Gastrocnemius medialis (tissue), 4 donors: ENCODE measurements around the gene FXYD4. TPM values are rescaled to one million over a fixed set of nuclear protein-coding genes. Genes with fewer than 3 reads are reported as not detected.
A peak's percentile ranks its signal among the peaks of the same experiment; 100 is the strongest.

Source experiments
- ATAC-seq, 2 donors: fragments of 150-250 bp; one replicate each; pipeline ENCODE4 v1.9.1; 2016
- DNase-seq, 2 donors: peaks; one replicate each; pipeline ENCODE4 v3.0.0-alpha.2; 2019
- H3K27ac ChIP-seq, 4 donors: fragments of 200-600 bp; sonication (generic); 1 replicate in 1 of 4; 2 replicates in 3 of 4; pipeline ENCODE4 v1.5.1; 2016 to 2018; ENCODE audit warnings: mild to moderate bottlenecking in 2 of 4, moderate library complexity in 1 of 4
- H3K27me3 ChIP-seq, 3 donors: fragments of 200-600 bp; sonication (generic) in 2 of 3; 1 replicate in 1 of 3; 2 replicates in 2 of 3; pipeline versions ENCODE4 v1.5.1 to v1.6.0; 2016 to 2019; ENCODE audit warnings: mild to moderate bottlenecking in 1 of 3, moderate library complexity in 1 of 3
- H3K36me3 ChIP-seq, 2 donors: fragments of 200-600 bp; sonication (generic) in 1 of 2; one replicate each; pipeline ENCODE4 v1.5.1; 2017 to 2018
- H3K4me1 ChIP-seq, 2 donors: fragments of 200-600 bp; sonication (generic) in 1 of 2; one replicate each; pipeline ENCODE4 v1.5.1; 2016 to 2017; ENCODE audit warnings: mild to moderate bottlenecking in 2 of 2
- H3K4me3 ChIP-seq, 4 donors: fragments of 200-600 bp; sonication (generic) in 3 of 4; 1 replicate in 1 of 4; 2 replicates in 3 of 4; pipeline ENCODE4 v1.5.1; 2016 to 2019; ENCODE audit warnings: mild to moderate bottlenecking in 2 of 4
- H3K9me3 ChIP-seq, 3 donors: fragments of 200-600 bp; sonication (generic) in 2 of 3; 1 replicate in 1 of 3; 2 replicates in 2 of 3; pipeline ENCODE4 v1.5.1; 2016 to 2019
- CTCF ChIP-seq, 5 experiments: fragments of 450-650 bp in 3 of 5; fragments of 200-600 bp in 2 of 5; sonication (generic) in 2 of 5; IDR thresholded peaks in 4 of 5; conservative IDR thresholded peaks in 1 of 5; 1 replicate in 4 of 5; 2 replicates in 1 of 5; pipeline ENCODE4 v1.5.1; 2016 to 2019; ENCODE audit warnings: antibody characterized with exemption in 5 of 5, mild to moderate bottlenecking in 3 of 5, moderate library complexity in 3 of 5
- POLR2A ChIP-seq, 2 donors: fragments of 450-650 bp; IDR thresholded peaks; one replicate each; pipeline ENCODE4 v1.6.1; 2017; ENCODE audit warnings: antibody characterized with exemption in 2 of 2, mild to moderate bottlenecking in 2 of 2, moderate library complexity in 2 of 2
- in situ Hi-C, 4 donors: fragments of 200-750 bp; cut with MboI; loops; one replicate each; pipeline versions ENCODE4 v1.15.0 to v1.8.0; 2017; ENCODE audit warnings: low sequenced_read_pairs in 4 of 4
- intact Hi-C: fragments of 100-400 bp; cut with DNase I; formaldehyde crosslinking; loops from one replicate; pipeline ENCODE4 v1.15.1; 2023; ENCODE audit warnings: low total_unique reads
- total RNA-seq, 4 donors: library from RNA; depleted of rRNA; stranded (reverse); fragments of >200 nt; gene quantifications; one replicate each; pipeline versions ENCODE4 v1.1.0 to v1.2.3, GENCODE V29; 2016

FXYD4 gene
- total RNA-seq, 4 donors from 2014 or later, result not detected

- DNase-seq, result peak in 1 of 2 donors; percentile 29
- no peak for ATAC-seq
- H3K36me3 ChIP-seq, result no peaks in the 10 kb centered on the region
- no peaks in the 10 kb centered on the region for H3K9me3 ChIP-seq
- no peak for TF ChIP-seq CTCF (IDR thresholded peaks at IDR 0.05 in 4 of 5, conservative IDR thresholded peaks at IDR 0.05 in 1 of 5)
- no peak for TF ChIP-seq POLR2A (IDR thresholded peaks at IDR 0.05)
- in situ Hi-C loops, result loop anchor here in 2 of 4 donors (25.0 kb wide), 1 partner anchor 1578 kb away; the partner anchor contains the start of gene DEPP1 (in 2 of the 2)
- peaks cover 19 to 22% of the 10 kb centered on the region in 2 donors for H3K4me1 ChIP-seq
- H3K27me3 ChIP-seq, result no peaks in the 10 kb centered on the region
- intact Hi-C loops, result loop anchor here (1.0 to 5.0 kb wide), 3 partner anchors 11 to 1568 kb away; partner anchors contain the start of genes DEPP1 and ZNF487
- peak overlapping the region; percentile 69 to 90 (median 84) for H3K4me3 ChIP-seq
- peak overlapping the region; percentile 95 to 98 (median 96) for H3K27ac ChIP-seq
Measured at GRCh38 chr10:43409385-43410109, 38.1 kb downstream of the FXYD4 start.

GRCh38 chr10:43410345-43410744, 38.9 kb downstream of the FXYD4 start:
- peaks cover 11 to 15% of the 10 kb centered on the region in 2 donors for H3K4me1 ChIP-seq
- H3K9me3 ChIP-seq, result no peaks in the 10 kb centered on the region
- H3K27me3 ChIP-seq, result no peaks in the 10 kb centered on the region
- H3K27ac ChIP-seq, result peak overlapping the region in 2 of 4 donors; percentile 95 to 97
- intact Hi-C loops, result no loop called here
- ATAC-seq (no peak), DNase-seq (no peak)
- no peaks in the 10 kb centered on the region for H3K36me3 ChIP-seq
- in situ Hi-C loops, result loop anchor here in 2 of 4 donors (25.0 kb wide), 1 partner anchor 1577 kb away; the partner anchor contains the start of gene DEPP1 (in 2 of the 2)
- no peak for TF ChIP-seq CTCF (IDR thresholded peaks at IDR 0.05 in 4 of 5, conservative IDR thresholded peaks at IDR 0.05 in 1 of 5)
- no peak for TF ChIP-seq POLR2A (IDR thresholded peaks at IDR 0.05)
- H3K4me3 ChIP-seq, result no peak overlapping the region

GRCh38 chr10:43411536-43411935, 40.1 kb downstream of the FXYD4 start:
- in situ Hi-C loops (loop anchor here in 2 of 4 donors (25.0 kb wide), 1 partner anchor 1576 kb away; the partner anchor contains the start of gene DEPP1 (in 2 of the 2)), intact Hi-C loops (no loop called here)
- DNase-seq (no peak), ATAC-seq (no peak)
- Histone ChIP-seq H3K9me3 (no peaks in the 10 kb centered on the region), H3K27me3 (no peaks in the 10 kb centered on the region), H3K4me3 (no peak overlapping the region), H3K36me3 (no peaks in the 10 kb centered on the region), H3K4me1 (peaks cover 0 to 4% of the 10 kb centered on the region in 2 donors), H3K27ac (no peak overlapping the region)
- TF ChIP-seq POLR2A (IDR thresholded peaks at IDR 0.05) (no peak), CTCF (IDR thresholded peaks at IDR 0.05 in 4 of 5, conservative IDR thresholded peaks at IDR 0.05 in 1 of 5) (no peak)

- in situ Hi-C loops, result loop anchor here in 2 of 4 donors (25.0 kb wide), 1 partner anchor 1572 kb away; the partner anchor contains the start of gene DEPP1 (in 2 of the 2)
- no peak for DNase-seq
- H3K27ac ChIP-seq, result no peak overlapping the region
- H3K9me3 ChIP-seq, result no peaks in the 10 kb centered on the region
- H3K4me1 ChIP-seq, result peaks cover 0 to 7% of the 10 kb centered on the region in 2 donors
- no peak overlapping the region for H3K4me3 ChIP-seq
- ATAC-seq, result no peak
- no peaks in the 10 kb centered on the region for H3K36me3 ChIP-seq
- TF ChIP-seq CTCF (IDR thresholded peaks at IDR 0.05 in 4 of 5, conservative IDR thresholded peaks at IDR 0.05 in 1 of 5) (no peak), POLR2A (IDR thresholded peaks at IDR 0.05) (no peak)
- H3K27me3 ChIP-seq, result no peaks in the 10 kb centered on the region
- intact Hi-C loops, result no loop called here
Measured at GRCh38 chr10:43415544-43415943, 44.1 kb downstream of the FXYD4 start.
